Right cardiac atrium (tissue), 5 donors: ENCODE measurements around the gene TMEM158. TPM values are rescaled to one million over a fixed set of nuclear protein-coding genes. Genes with fewer than 3 reads are reported as not detected.

Experiments
- ATAC-seq, 2 donors: fragments of 200-7000 bp; cut with Tn5 transposase; one replicate each; pipeline versions ENCODE4 v1.8.0 to v1.9.1; 2020; ENCODE audit warnings: moderate library complexity in 2 of 2, mild to moderate bottlenecking in 1 of 2
- DNase-seq, 3 donors: peaks; one replicate each; pipeline ENCODE4 v3.0.0-alpha.2; 2020
- H3K27ac ChIP-seq: one replicate; pipeline ENCODE4 v1.5.1; 2013; ENCODE audit warnings: mild to moderate bottlenecking, low read length, control low read depth, moderate library complexity
- H3K27me3 ChIP-seq: one replicate; pipeline ENCODE4 v1.6.1; 2013; ENCODE audit not compliant: control insufficient read depth, insufficient read depth
- H3K4me1 ChIP-seq: one replicate; pipeline ENCODE4 v1.6.1; 2013; ENCODE audit warnings: low read length; ENCODE audit not compliant: control insufficient read depth, insufficient read depth
- H3K4me3 ChIP-seq: one replicate; pipeline ENCODE4 v1.5.1; 2013; ENCODE audit warnings: low read length, control low read depth
- H3K9me3 ChIP-seq: one replicate; pipeline ENCODE4 v1.6.1; 2013; ENCODE audit warnings: low read length; ENCODE audit not compliant: control insufficient read depth
- whole genome bisulfite sequencing: extraction: QIAGEN DNeasy Blood & Tissue Kit; methylation state at CpG from one replicate; pipeline ENCODE4 v1.1.7; 2013; 5-methylcytosine and 5-hydroxymethylcytosine counted together
- intact Hi-C, 4 donors: fragments of 100-400 bp; cut with DNase I; formaldehyde crosslinking; loops; one replicate each; pipeline versions ENCODE4 v1.11.0 to v1.14.0; 2022 to 2023
- polyA plus RNA-seq: library from polyadenylated mRNA; stranded (reverse); fragments of 200-250 nt; gene quantifications from one replicate; pipeline ENCODE4 v1.2.3, GENCODE V29; 2013
- total RNA-seq, 4 donors: library from RNA; stranded (reverse); fragmentation: NEBNext Ultra II Directional; extraction: Animal tissue kit (Norgen Biotek cat#: 25700); gene quantifications; one replicate each; pipeline ENCODE4 v1.2.1, GENCODE V29; 2021
- donor health status: healthy with polysubstance abuse.
- donor health status: DM: no; HTN: yes; CAD: no.
- donor health status: DM: no; HTN: no; CAD: no.
- donor health status: DM: no; HTN: yes; CAD: no; lungs with severe emphysema.
- donor health status: DM: yes; HTN: yes; CAD: no.

TMEM158 gene
- total and polyA plus RNA-seq, 5 donors = 0.12 to 0.39 (median 0.19) TPM; not detected in 1

GRCh38 chr3:45232521-45232920 lies 6.4 kb upstream of the TMEM158 start:
- intact Hi-C loops = no loop called here
- H3K27ac ChIP-seq = no peak overlapping the region
- no peaks in the 10 kb centered on the region for H3K27me3 ChIP-seq
- no peaks in the 10 kb centered on the region for H3K9me3 ChIP-seq
- H3K4me1 ChIP-seq = no peaks in the 10 kb centered on the region
- ATAC-seq = no peak
- no peak overlapping the region for H3K4me3 ChIP-seq
- DNase-seq = no peak

GRCh38 chr3:45227946-45228345 lies 1.9 kb upstream of the TMEM158 start:
- Histone ChIP-seq H3K27me3 (no peaks in the 10 kb centered on the region), H3K4me3 (no peak overlapping the region), H3K27ac (no peak overlapping the region), H3K9me3 (no peaks in the 10 kb centered on the region), H3K4me1 (no peaks in the 10 kb centered on the region)
- 85% methylated on average over 6 of the region's 6 CpGs for WGBS
- no peak for DNase-seq
- no peak for ATAC-seq
- intact Hi-C loops = loop anchor here in 2 of 4 donors (10.0 kb wide), 2 partner anchors 267 to 287 kb away; no protein-coding TSS in a partner anchor

DNA sequence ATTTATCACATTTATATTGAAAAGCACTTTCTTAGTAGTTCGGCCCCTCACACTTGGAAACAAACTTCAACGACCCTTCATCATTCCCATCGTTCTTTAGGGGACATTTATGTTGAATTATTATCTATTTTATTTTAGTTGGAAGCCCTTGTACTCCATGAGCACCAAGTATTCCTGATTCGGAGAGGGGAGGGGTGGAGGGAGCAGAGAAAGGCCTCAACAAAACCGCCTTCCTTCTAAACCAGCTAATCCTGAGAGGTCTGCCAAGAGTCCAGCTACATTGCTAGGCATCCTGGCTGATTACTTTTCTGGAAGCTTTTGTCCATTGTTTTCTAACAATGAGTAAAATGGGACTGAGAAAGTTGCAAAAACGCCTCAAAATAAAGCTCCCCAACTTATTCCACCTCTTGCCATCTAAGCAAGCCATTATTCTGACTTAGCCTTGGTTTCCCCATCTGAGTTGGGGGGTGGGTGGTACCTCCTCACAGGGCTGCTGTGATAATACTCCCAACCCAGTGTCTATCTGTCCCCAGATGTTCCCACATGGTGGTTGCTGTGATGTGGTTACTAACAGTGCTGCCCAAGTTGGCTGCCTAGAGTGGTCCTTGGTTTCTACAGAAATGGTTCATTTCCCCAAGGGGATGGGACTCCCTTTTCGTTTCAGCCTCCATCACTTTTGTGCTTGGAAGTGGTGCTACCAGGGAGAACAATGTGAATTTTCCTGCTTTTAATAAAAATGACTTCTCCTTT lies 1.2 kb upstream of the TMEM158 start:
- no peak for DNase-seq
- no peak overlapping the region for H3K4me3 ChIP-seq
- H3K27me3 ChIP-seq = no peaks in the 10 kb centered on the region
- H3K27ac ChIP-seq = no peak overlapping the region
- no peak for ATAC-seq
- no peaks in the 10 kb centered on the region for H3K4me1 ChIP-seq
- no peaks in the 10 kb centered on the region for H3K9me3 ChIP-seq
- intact Hi-C loops = loop anchor here in 2 of 4 donors (10.0 kb wide), 2 partner anchors 268 to 288 kb away; no protein-coding TSS in a partner anchor
- 63% methylated on average over 7 of the region's 7 CpGs for WGBS

- H3K9me3 ChIP-seq = no peaks in the 10 kb centered on the region
- WGBS = under 1% methylated on average over 131 of the region's 131 CpGs
- no peaks in the 10 kb centered on the region for H3K4me1 ChIP-seq
- intact Hi-C loops = loop anchor here in 2 of 4 donors (10.0 kb wide), 2 partner anchors 269 to 289 kb away; no protein-coding TSS in a partner anchor
- peak overlapping the region; percentile 78 for H3K4me3 ChIP-seq
- DNase-seq (peak; percentile 23 to 63 (median 57)), ATAC-seq (no peak)
- H3K27ac ChIP-seq = no peak overlapping the region
- H3K27me3 ChIP-seq = no peaks in the 10 kb centered on the region
Observed at GRCh38 chr3:45225465-45226205, 452 bp downstream of the TMEM158 start.

GRCh38 chr3:45224824-45225464 lies 1.1 kb downstream of the TMEM158 start:
- DNase-seq (peak; percentile 72 to 89 (median 89)), ATAC-seq (peak; percentile 79 to 82)
- Histone ChIP-seq H3K4me1 (no peaks in the 10 kb centered on the region), H3K27ac (no peak overlapping the region), H3K9me3 (no peaks in the 10 kb centered on the region), H3K4me3 (peak overlapping the region; percentile 78), H3K27me3 (no peaks in the 10 kb centered on the region)
- intact Hi-C loops = loop anchor here in 2 of 4 donors (10.0 kb wide), 2 partner anchors 270 to 290 kb away; no protein-coding TSS in a partner anchor
- WGBS = under 1% methylated on average over 62 of the region's 62 CpGs

GRCh38 chr3:45223889-45224727 lies 2.0 kb downstream of the TMEM158 start:
- Histone ChIP-seq H3K4me1 (no peaks in the 10 kb centered on the region), H3K27ac (no peak overlapping the region), H3K27me3 (no peaks in the 10 kb centered on the region), H3K9me3 (no peaks in the 10 kb centered on the region), H3K4me3 (no peak overlapping the region)
- DNase-seq = no peak
- ATAC-seq = no peak
- intact Hi-C loops = loop anchor here in 2 of 4 donors (10.0 kb wide), 2 partner anchors 271 to 291 kb away; no protein-coding TSS in a partner anchor
- 49% methylated on average over 9 of the region's 9 CpGs for WGBS

- intact Hi-C loops = loop anchor here in 2 of 4 donors (10.0 kb wide), 2 partner anchors 275 to 295 kb away; no protein-coding TSS in a partner anchor
- H3K27me3 ChIP-seq = no peaks in the 10 kb centered on the region
Observed at GRCh38 chr3:45219694-45220093, 6.4 kb downstream of the TMEM158 start.

DNA sequence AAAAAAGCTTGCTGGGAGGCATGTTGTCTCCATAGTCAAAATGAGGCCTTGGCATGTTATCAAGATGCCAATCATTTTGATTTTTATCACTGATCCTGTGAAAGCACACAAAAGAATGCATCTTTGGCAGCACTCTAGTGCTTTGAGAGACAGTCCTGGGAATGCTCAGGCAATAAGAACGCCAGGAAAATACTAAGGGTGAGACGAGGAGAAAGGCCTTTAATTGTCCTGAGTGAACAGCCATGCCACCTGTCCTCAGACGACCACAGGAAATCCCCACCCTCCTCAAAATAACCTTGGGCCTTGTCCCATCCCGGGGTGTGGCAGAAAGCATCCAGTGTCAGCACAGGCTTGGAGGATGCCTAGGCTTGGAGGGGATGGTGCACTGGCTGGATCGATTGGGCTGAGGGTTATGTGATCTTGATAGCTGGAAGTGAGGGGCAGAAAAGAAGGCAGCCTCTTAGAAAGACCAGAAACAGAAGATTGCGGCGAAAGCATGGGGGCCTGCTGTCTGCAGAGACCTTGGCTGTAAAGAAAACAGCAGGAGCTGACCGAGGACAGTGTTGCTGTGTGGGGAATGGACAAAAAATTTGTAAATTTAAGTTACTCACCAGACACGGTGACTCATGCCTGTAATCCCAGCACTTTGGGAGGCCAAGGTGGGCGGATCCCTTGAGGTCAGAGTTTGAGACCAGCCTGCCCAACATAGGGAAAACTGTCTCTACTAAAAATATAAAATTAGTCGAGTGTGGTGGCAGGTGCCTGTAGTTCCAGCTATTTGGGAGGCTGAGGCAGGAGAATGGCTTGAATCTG lies 7.3 kb downstream of the TMEM158 start:
- Histone ChIP-seq H3K4me1 (no peaks in the 10 kb centered on the region), H3K27ac (no peak overlapping the region), H3K27me3 (no peaks in the 10 kb centered on the region), H3K9me3 (no peaks in the 10 kb centered on the region), H3K4me3 (no peak overlapping the region)
- no peak for DNase-seq
- WGBS = 69% methylated on average over 11 of the region's 11 CpGs
- intact Hi-C loops = no loop called here
- no peak for ATAC-seq

More at GRCh38 chr3:45219694-45220093, 6.4 kb downstream of the TMEM158 start:
- ATAC-seq (no peak), DNase-seq (no peak)
- Histone ChIP-seq H3K4me3 (no peak overlapping the region), H3K9me3 (no peaks in the 10 kb centered on the region), H3K4me1 (no peaks in the 10 kb centered on the region), H3K27ac (no peak overlapping the region)
- 95% methylated on average over 8 of the region's 8 CpGs for WGBS

- ATAC-seq (no peak), DNase-seq (no peak)
- 60% methylated on average over 10 of the region's 10 CpGs for WGBS
- no peaks in the 10 kb centered on the region for H3K27me3 ChIP-seq
- no peaks in the 10 kb centered on the region for H3K9me3 ChIP-seq
- no peak overlapping the region for H3K4me3 ChIP-seq
- intact Hi-C loops = no loop called here
- H3K27ac ChIP-seq = no peak overlapping the region
- no peaks in the 10 kb centered on the region for H3K4me1 ChIP-seq
Observed at GRCh38 chr3:45216021-45216609, 10.0 kb downstream of the TMEM158 start.
